Colonic mucosa (tissue), 4 donors: Measurements from ENCODE around the gene C6. TPM values are rescaled to one million over a fixed set of nuclear protein-coding genes. Genes with fewer than 3 reads are reported as not detected.

Source experiments
- DNase-seq: peaks from one replicate; pipeline ENCODE4 v3.0.0-alpha.2; 2020
- H3K27ac ChIP-seq: fragments of 200-600 bp; one replicate; pipeline ENCODE4 v1.8.0; 2021
- H3K27me3 ChIP-seq: fragments of 200-600 bp; one replicate; pipeline ENCODE4 v1.8.0; 2021
- H3K36me3 ChIP-seq: fragments of 200-600 bp; one replicate; pipeline ENCODE4 v1.8.0; 2021
- H3K4me1 ChIP-seq: fragments of 200-600 bp; one replicate; pipeline ENCODE4 v1.8.0; 2021; ENCODE audit warnings: mild to moderate bottlenecking
- H3K4me3 ChIP-seq: fragments of 200-600 bp; one replicate; pipeline ENCODE4 v1.8.0; 2021
- H3K9ac ChIP-seq, 2 donors: one replicate each; pipeline ENCODE4 v1.7.0; 2013; ENCODE audit warnings: control low read depth in 2 of 2, low read depth in 2 of 2, low read length in 2 of 2
- H3K9me3 ChIP-seq: fragments of 200-600 bp; one replicate; pipeline ENCODE4 v1.8.0; 2021
- intact Hi-C: fragments of 100-400 bp; cut with DNase I; formaldehyde crosslinking; loops from one replicate; pipeline ENCODE4 v1.14.1; 2022
- total RNA-seq, 2 donors: library from RNA; stranded (reverse); fragmentation: NEBNext Ultra II Directional in 1 of 2; extraction: Animal tissue kit (Norgen Biotek cat#: 25700) in 1 of 2; gene quantifications; one replicate each; pipeline ENCODE4 v1.2.1, GENCODE V29; 2021
- TF ChIP-seq, protein P1 (sequence below): fragments of 200-600 bp; IDR thresholded peaks from one replicate; pipeline ENCODE4 v1.8.0; 2022; ENCODE audit warnings: antibody characterized with exemption, mild to moderate bottlenecking
- donor health status: healthy.
- donor health status: DM: no; HTN: no; CAD: no.
- donor health status: DM: no; HTN: no; CAD: no.

Gene C6
- total RNA-seq, 2 donors from 2014 or later: 1.1 to 1.4 TPM

DNA sequence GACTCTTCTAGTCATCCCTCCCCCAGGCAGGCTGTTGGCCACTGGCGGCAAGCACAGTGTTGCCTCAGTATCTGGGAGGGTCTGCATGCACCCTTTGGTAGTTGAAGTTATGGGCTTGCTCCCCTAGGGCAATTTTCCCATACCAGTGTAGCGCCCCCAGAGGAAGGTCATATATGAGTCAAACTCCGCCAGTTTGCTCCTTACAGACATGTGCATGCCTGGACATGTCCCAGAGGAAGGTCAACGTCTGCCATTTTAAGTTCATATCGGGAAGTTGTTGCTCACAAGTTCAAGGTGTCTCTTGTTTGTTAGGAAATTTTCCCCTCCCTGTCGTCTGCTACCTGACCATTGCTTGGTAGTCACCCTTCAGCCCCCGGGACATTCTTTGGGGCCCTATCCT lies 90.9 kb downstream of the C6 start:
- no peaks in the 10 kb centered on the region for H3K36me3 ChIP-seq
- H3K27ac ChIP-seq: no peak overlapping the region
- intact Hi-C loops: no loop called here
- TF ChIP-seq, protein P1, sequence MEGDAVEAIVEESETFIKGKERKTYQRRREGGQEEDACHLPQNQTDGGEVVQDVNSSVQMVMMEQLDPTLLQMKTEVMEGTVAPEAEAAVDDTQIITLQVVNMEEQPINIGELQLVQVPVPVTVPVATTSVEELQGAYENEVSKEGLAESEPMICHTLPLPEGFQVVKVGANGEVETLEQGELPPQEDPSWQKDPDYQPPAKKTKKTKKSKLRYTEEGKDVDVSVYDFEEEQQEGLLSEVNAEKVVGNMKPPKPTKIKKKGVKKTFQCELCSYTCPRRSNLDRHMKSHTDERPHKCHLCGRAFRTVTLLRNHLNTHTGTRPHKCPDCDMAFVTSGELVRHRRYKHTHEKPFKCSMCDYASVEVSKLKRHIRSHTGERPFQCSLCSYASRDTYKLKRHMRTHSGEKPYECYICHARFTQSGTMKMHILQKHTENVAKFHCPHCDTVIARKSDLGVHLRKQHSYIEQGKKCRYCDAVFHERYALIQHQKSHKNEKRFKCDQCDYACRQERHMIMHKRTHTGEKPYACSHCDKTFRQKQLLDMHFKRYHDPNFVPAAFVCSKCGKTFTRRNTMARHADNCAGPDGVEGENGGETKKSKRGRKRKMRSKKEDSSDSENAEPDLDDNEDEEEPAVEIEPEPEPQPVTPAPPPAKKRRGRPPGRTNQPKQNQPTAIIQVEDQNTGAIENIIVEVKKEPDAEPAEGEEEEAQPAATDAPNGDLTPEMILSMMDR: no peak
- H3K27me3 ChIP-seq: no peaks in the 10 kb centered on the region
- DNase-seq: no peak
- no peaks in the 10 kb centered on the region for H3K4me1 ChIP-seq
- H3K9ac ChIP-seq: no peak overlapping the region
- H3K4me3 ChIP-seq: no peak overlapping the region
- no peaks in the 10 kb centered on the region for H3K9me3 ChIP-seq

GRCh38 chr5:41120600-41120999 lies 92.7 kb downstream of the C6 start:
- Histone ChIP-seq H3K4me3 (no peak overlapping the region), H3K4me1 (no peaks in the 10 kb centered on the region), H3K27me3 (no peaks in the 10 kb centered on the region), H3K36me3 (no peaks in the 10 kb centered on the region), H3K9ac (no peak overlapping the region), H3K9me3 (no peaks in the 10 kb centered on the region), H3K27ac (no peak overlapping the region)
- intact Hi-C loops: no loop called here
- no peak for DNase-seq
- TF ChIP-seq, protein P1: no peak

GRCh38 chr5:41118177-41118576 lies 95.2 kb downstream of the C6 start:
- TF ChIP-seq, protein P1: no peak
- no peaks in the 10 kb centered on the region for H3K4me1 ChIP-seq
- no peak overlapping the region for H3K27ac ChIP-seq
- no peak for DNase-seq
- intact Hi-C loops: no loop called here
- H3K4me3 ChIP-seq: no peak overlapping the region
- H3K9ac ChIP-seq: no peak overlapping the region
- H3K9me3 ChIP-seq: no peaks in the 10 kb centered on the region
- H3K36me3 ChIP-seq: no peaks in the 10 kb centered on the region
- H3K27me3 ChIP-seq: no peaks in the 10 kb centered on the region

DNA sequence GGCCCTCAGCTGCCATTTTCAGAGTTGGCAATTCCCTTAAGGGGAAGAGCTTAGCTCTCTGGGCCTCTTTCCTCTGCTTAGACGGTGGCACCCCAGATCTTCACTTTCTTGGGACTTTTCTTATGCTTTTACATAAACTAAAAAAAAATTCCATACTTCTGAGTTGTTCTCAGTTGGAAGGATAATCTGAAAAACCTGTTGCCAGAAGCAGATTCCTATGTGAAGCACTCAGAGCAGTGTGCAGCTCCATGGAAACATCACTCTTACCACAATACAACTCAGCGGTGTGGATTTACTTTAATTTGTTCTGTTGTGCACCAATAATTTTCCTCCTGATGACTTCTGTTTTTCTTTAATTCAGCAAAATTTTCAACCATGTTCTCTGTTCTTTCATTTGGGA lies 98.1 kb downstream of the C6 start:
- intact Hi-C loops: no loop called here
- no peak for DNase-seq
- Histone ChIP-seq H3K4me3 (no peak overlapping the region), H3K36me3 (no peaks in the 10 kb centered on the region), H3K4me1 (no peaks in the 10 kb centered on the region), H3K9ac (no peak overlapping the region), H3K9me3 (no peaks in the 10 kb centered on the region), H3K27me3 (no peaks in the 10 kb centered on the region), H3K27ac (no peak overlapping the region)
- TF ChIP-seq, protein P1: no peak

DNA sequence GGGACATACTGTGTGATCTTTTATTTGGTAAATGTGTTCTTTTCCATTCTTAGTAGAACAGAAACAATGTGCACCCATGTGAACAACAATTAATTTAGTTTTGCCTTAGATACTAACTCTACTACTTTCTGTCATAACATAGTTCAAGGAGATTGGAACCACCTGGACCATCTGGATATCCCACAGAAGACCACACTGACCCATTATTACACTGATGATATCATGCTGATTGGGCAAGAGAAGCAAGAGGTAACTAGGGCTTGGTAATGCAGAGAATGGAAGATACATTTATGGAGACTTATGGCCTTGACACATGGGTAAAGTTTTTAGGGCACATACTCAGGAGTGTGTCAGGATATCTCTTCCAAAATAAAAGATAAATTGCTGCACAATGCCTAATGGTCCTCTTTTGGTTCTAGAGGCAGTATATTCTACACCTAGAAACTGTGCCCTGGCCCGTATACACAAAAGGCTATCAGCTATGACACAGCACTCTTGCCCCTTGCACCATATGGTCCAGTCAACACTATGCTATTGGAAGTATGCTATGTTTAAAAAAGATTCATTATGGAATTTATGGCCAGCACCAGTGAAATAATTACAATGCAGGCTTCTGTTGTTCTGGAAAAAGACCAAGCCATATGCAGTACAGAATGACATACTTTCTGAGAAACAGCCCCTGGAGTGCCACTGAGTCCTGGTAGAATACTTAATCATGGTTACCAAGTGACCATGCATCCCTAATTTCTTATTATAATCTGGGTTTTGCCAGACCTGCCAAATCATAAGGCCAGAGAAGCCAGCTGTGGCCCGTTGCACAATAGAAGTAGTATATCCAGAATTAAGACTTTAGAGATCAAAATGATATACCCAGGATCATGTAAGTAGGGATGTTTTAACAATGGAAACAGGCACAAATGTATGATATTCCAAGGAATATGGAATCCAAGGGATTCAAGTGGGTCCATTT lies 100.6 kb downstream of the C6 start:
- Histone ChIP-seq H3K27me3 (no peaks in the 10 kb centered on the region), H3K4me1 (no peaks in the 10 kb centered on the region), H3K9me3 (no peaks in the 10 kb centered on the region), H3K4me3 (no peak overlapping the region), H3K36me3 (no peaks in the 10 kb centered on the region), H3K27ac (no peak overlapping the region), H3K9ac (no peak overlapping the region)
- TF ChIP-seq, protein P1: no peak
- no peak for DNase-seq
- intact Hi-C loops: no loop called here
